HS-27A (cell line): ENCODE results near the gene NUP58.
"Not testable (repeated sequence)": the region's sequence is repeated elsewhere in the genome, so short reads cannot be mapped to it uniquely, and the experiment has no call there.

ENCODE experiments used
- DNase-seq: peaks from one replicate; pipeline ENCODE4 v3.0.0-alpha.2; 2012; ENCODE audit warnings: low read depth, missing footprints

NUP58 gene

DNA sequence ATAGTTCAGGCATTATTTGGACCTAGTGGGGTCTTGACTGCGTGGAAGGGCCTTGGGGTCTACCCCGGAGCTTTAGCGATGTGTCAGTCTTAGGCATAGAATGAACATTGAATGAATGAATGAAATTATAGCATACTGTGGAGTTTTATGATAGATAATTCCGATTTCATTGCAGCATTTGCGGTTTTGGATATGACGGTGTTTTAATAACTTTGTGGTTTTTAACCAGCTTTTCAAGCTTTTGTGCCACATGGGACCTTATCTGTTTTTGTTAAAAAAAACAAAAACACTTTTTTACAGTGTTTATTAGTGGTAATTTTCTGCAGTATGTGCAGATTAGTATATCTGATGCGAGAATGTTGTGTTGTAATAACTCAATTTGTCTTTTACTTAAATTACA lies 696 bp downstream of the NUP58 start:
- DNase-seq, result no peak

DNA sequence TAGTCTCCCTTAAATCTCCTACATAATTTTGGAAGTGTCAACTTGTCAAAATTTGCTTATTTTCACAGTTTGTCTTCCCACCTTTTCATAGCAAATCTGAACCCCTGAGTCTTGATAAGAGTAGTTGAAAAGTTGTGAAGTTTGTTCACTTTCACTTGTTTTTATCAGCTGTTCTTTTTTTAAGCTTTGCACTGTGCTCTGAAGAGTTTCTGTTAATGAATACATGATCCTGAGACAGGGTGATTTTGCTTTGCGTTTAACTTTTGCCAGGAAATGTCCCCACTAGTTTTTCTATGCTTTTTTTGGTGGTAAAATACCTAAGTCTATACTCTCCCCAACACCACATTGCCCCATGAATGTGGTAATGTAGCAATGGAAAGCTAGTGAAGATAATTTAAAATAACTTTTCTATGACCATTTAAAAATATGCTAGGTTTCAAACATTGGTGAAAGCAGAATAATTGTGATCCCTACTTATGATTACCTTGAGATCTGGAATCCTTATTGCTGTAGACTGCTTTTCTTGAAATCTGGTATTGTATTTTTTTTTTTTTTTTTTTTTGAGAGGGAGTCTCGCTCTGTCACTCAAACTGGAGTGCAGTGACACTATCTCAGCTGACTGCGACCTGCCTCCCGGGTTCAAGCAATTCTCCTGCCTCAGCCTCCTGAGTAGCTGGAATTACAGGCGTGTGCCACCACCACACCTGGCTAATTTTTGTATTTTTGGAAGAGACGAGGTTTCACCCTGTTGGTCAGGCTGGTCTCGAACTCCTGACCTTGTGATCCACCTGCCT lies 5.4 kb downstream of the NUP58 start:
- DNase-seq, result no peak

DNA sequence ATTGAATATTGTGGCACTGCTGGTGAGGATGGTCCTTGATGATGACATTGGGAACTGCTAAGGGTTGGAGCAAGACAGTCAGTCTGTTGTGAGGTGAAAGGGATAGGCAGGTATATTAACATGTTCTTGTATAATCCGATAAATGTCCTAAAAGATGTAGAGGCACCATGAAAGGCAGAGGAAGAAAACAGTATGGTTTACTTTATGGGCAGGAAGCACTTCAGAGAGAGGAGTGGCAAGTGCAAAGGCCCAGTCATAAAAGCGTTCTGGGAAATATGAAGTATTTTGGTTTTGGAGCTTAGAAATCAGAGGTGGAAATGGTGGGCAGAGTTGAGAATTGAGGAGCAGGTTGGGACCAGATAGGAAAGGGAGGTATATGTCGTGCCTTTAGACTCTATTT lies 9.5 kb downstream of the NUP58 start:
- DNase-seq, result no peak

DNA sequence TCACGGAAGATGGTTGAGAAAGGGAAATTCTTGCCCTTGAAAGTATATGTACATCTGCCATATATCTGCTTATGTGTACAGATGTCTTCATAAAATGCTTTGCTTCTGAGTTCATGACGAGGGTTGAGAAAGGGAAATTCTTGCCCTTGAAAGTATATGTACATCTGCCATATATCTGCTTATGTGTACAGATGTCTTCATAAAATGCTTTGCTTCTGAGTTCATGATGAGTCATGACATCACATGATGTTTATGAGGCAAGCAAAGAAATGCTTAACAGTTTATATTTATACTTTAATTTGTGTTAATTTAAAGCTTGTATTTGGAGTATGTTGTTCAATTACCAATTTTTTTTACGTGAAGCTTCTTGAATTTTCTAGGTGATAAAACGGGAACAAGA lies 17.5 kb downstream of the NUP58 start:
- not testable (repeated sequence) for DNase-seq

DNA sequence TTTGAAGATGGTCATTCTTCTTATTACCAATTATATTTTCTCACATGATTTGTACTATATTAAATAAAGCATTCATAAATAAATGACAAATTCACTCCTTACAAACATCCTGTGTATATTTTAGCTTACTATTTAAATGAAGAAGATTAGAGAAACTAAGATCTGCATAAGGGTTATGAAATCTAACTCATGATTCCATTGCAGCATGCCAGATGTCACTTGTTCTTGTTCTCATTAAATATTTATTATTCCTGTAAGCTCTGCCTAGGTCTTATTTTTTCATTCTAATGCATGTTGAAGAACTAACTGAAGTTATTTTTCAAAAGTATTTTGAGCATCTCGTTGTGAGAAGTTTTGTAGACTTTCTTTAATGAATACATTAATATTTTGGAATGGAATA lies 18.3 kb downstream of the NUP58 start:
- DNase-seq, result no peak

DNA sequence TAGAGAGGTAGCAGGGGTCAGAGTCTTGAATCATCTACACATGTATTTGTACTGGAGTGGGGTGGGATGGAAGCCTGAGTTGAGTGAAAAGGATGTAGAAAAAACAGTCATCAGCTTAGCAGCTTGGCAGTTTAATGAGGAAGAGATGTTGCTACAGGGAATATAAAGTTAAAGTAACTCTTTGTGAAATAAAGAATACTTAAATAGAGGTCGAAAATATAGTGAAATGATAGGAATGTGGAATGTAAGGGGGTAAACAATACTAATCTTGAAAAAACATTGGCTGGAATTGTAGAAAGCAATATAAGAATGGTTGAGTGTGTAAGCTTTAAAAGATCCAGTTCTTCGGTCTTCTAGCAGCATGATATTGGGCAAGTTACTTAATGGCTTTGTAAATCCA lies 22.7 kb downstream of the NUP58 start:
- DNase-seq, result no peak

DNA sequence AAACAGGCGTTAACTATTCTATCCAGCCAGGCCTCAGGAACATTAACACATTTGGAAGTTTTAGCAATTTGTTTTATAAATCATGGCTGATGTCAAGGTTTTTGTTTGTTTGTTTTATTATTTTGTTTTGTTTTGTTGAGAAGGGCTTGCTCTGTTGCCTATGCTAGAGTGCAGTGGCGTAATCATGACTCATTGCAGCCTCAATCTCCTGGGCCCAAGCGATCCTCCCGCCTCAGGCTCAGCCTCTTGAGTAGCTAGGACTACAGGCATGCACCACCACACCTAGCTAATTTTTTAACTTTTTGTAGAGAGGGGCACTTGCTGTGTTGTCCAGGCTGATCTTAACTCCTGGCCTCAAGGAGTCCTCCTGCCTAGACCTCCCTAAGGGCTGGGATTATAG lies 28.3 kb downstream of the NUP58 start:
- DNase-seq, result no peak

DNA sequence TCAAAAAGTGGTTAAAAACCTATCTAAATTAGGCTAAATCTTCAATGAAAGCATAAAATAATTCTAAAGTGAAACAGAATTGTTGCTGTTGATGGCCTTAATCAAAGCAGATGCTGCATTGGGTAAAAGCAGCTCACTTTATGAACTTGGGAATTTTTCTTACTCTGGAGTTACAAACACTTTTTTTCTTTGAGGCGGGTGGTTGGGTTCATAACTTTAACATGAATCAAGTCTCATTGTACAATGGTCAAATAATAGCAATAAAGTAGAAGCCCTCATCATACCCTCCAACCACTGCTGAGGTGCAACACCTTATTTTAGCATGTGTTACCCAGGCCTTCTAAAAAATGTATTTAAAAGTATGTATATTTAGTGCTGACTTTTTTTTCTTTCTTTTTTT lies 29.1 kb downstream of the NUP58 start:
- DNase-seq, result no peak

DNA sequence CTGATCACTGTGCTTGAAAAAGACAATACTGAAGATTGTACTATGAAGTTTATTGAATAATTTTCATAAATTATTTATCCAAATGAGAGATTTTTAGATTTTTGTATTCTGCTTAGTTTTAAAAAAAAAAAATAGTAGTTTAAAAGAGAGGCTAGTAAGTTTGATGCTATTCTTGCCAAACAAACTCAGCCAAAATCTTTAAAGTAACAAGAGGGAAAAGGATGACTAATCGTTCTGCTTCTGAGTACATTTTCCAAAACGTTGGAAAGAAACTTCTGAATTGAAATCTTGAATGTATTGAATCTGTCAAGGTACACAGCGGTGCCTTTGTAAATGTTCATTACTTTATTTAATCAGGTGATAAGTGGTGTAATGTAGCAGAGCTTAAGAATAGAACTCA lies 34.4 kb downstream of the NUP58 start:
- no peak for DNase-seq

DNA sequence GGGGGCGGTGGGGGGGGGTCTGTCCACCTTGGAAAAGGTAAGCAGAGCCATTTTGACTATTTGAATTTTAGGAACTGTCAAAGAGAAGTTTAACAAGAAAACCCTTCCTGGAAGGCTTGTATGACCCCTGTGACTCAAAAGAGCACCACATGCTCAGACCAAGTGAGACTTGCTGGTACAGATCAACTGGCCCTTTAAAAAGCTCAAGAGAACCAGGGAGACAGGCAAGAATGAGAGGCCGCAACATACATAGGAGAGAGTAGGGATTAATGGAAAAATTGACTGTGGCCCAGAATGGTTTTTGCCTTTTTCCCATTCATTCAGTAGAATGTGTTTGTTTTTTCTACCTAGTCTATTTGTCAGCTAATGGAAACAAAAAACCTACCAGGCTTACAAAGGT lies 44.2 kb downstream of the NUP58 start:
- no peak for DNase-seq

DNA sequence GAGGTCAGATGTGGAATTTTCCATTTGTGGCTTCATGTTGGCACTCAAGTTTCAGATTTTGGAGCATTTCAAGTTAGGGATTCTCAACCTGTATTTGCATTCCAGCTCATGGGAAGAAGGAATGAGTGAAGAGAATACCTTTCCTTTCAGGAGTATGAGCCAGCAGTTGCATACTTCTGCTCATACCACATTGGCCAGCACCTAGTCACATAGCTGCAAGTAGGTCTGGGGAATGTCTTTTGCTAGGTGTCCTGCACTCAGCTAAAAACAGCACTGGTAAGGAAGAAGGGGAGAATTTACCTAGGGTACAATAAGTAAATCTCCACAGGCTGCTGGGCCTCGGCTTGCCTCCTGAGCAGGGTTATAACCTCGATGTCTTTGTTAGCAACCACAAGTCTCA lies 45.7 kb downstream of the NUP58 start:
- no peak for DNase-seq

DNA sequence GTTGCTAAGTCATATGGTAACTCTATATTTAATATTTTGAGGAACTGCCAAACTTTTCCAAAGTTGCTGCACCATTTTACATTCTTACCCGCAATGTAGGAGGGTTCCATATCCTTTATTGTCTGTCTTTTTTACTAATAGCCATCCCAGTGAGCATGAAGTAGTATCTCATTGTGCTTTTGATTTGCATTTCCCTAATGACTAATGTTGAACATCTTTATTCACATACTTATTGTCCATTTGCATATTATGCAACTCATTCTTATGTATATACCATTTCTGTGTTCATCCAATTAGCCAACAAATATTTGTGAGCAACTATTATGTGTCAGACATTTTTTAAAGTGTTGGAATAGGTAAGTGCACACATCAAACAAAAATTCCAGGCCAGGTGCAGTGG lies 50.0 kb downstream of the NUP58 start:
- DNase-seq, result no peak

DNA sequence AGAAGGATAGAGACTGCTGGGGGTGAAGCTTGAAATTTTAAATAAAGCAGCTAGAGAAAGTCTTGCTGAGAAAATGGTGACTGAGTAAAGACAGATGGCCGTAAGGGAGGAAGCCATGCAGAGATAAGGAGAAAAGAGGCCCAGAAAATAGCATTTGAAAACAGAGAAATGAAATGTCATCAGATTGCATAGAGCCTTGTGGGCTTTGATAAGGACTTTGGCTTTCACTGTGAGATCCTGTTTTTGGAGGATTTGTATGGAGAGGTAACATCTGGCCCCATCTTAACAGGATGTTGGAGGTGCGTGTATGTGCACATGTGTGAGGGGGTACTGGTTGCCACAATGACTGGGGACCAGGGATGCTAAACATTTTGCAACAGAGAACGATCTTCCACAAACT lies 50.8 kb downstream of the NUP58 start:
- no peak for DNase-seq

DNA sequence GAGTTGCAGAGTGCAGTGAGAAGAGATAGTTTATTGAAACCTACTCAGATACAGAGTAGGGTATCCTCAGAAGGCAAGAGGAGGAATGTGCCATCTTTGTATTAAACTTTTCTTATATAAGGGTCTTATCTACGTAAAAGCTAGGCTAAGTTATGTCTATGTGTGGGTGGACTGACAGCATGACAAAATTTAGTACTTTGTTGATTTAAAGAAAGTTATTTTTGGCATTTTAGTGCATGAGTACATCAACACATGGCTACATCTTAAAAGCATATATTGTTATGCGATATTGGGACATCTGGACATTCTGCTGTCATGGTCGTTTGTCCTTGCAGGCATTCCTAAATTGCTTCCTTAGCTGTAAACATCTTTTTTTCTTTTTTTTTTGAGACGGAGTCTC lies 51.4 kb downstream of the NUP58 start:
- no peak for DNase-seq

DNA sequence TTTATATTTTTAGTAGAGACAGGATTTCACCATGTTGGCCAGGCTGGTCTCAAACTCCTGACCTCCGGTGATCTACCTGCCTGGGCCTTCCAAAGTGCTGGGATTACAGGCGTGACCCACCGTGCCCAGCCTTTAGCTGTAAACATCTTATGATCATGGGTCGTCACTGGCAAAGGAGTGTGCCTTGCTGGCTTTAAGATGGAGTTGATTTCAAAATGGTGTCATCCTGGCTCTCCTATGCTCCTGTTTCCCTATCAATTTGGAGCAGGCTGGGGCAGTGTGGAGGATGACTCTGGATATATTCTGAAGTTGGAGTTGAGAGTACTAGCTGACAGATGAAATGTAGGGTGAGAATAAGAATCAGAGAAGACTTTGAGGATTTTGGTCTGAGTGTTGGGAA lies 51.9 kb downstream of the NUP58 start:
- DNase-seq, result no peak

DNA sequence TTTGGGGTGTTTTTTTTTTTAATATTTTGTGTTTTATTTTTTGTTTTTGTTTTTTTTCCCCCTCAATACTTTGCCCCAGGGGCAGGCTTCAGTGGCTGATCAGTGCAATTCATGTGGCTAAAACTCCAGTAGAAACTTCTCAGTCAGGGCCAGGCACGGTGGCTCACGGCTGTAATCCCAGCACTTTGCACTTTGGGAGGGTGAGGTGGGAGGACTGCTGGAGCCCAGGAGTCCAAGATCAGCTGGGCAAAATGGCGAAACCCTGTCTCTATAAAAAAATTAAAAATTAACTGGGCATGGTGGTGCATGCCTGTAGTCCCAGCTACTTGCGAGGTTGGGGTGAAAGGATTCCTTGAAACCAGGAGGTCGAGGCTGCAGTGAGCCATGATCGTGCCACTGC lies 53.0 kb downstream of the NUP58 start:
- DNase-seq, result no peak

DNA sequence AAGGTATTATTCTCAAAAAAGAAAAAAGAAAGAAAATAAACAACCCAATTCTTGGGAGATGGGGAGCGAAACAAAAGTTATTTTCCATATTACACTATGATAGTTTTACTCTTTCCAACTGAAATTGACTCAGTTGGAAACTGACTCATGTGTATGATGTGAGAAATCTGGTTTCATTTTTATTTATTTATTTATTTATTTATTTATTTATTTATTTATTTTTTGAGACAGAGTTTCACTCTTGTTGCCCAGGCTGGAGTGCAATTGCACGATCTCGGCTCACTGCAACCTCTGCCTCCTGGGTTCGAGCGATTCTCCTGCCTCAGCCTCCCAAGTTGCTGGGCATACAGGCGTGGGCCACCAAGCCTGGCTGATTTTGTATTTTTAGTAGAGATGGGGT lies 59.0 kb downstream of the NUP58 start:
- DNase-seq, result not testable (repeated sequence)

DNA sequence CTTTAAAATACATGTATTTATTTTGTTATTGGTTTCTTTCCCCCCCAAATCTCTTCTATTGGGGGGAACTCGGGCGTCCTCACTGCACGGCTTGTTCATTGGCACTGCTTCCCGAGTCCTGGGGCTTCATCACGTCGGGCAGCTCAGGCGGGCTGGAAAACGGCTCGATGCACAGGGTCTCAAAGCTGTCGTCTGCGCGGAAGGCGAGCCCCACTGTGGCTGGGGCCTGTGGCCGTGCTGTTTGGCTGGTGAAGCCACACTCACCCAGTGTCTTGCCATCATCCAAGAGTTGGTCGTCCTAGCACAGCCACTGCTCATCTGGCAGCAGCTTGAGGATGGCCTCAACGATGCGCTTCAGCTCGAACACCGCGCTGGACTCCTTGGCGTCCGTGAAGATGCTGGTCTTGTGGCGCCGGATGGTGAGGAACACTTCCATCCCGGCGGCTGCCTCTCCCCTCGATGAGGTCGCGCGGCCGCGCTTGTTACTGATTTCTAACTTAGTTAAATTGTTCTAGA lies 64.4 kb downstream of the NUP58 start:
- DNase-seq, result no peak

DNA sequence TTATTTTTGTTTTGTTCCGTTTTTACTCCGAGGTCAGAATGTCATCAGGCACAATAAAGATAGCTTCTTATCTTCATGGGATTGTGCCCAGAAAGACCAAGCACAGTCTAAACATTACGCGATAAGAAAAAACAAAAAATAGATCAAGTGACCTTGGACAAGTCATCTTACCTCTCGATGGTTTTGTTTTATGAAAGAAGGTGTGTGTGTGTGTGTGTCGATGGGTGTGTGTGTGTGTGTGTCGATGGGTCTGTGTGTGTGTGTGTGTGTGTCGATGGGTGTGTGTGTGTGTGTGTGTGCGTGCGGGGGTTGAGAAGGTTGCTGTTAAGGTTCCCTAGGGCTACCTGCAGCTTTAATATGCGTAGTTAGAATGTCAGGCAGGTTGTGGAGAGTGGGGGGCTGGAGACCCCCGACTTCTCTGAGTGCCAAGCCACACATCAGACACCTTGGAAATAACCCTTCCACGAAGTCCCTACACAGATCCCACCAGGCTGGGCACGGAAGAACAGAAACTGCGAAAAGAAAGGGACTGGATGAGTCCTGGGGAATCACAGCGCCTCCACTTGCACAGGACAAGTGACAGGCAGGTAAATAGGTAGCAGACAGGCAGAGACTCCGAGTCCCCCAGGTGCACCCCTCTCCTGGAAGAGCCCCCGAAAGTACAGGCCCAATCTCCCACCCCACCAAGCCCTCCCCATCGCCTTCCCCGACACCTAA lies 69.9 kb downstream of the NUP58 start:
- DNase-seq, result no peak

DNA sequence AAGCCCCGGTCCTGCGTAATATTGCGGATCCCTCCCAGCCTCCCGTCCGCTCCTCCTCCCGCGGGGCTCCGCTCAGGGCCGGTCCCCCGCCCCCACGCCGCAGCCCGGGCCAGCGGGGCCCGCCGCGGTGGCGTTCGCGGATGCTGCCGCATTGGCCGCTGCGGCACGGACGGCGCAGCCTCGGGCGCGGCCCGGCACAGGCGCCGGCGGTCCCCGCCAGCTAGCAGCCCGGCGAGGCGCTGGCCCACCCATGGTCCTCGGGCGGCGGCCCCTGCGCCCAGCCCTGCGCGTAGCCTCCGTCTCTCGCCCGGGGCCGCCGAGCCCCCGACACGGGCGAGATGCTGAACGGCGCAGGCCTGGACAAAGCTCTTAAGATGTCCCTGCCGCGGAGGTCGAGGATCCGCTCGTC lies 70.5 kb downstream of the NUP58 start, which contains the start of gene ATP8A2:
ATP8A2 (plus strand) TSS at position 100 of the 409 bp plus-strand sequence; CDS start at position 339, 239 bp downstream.
- no peak for DNase-seq

DNA sequence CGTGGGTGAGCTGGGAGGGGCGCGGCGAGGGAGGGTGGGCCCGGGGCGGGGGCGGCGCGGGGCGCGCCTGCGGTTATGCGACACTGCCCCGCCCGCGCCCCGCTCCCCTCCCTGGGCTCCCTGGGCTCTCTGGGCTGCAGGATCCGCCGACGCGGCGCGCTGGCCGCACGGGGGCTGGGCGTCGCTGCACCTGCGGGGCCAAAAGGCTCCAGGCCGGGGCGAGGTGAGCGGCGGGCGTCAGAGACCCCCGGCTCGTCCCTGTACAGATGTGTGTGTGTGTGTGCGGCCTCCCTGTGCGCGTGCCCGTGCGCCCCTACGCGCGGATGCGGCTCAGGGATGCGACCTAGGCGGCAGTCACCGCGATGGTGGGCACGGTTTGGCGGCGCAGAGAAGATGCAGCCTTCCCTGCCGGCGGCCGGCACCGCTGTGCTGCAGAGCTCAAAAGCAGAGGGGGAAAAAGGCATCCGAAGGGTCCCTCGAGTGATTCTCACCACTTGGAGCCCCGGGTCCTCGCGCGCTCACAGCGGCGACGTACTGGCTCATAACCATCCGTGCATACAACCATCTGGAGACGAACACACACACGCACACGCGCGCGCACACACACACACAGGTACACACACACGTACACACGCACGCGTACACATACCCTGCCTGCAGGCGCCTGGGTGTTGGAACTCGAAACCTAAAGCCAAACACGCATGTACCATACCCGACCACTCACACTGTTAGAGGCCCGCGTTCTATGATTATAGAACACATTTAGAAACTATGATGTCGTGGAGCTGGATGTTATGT lies 71.1 kb downstream of the NUP58 start:
- DNase-seq, result no peak

DNA sequence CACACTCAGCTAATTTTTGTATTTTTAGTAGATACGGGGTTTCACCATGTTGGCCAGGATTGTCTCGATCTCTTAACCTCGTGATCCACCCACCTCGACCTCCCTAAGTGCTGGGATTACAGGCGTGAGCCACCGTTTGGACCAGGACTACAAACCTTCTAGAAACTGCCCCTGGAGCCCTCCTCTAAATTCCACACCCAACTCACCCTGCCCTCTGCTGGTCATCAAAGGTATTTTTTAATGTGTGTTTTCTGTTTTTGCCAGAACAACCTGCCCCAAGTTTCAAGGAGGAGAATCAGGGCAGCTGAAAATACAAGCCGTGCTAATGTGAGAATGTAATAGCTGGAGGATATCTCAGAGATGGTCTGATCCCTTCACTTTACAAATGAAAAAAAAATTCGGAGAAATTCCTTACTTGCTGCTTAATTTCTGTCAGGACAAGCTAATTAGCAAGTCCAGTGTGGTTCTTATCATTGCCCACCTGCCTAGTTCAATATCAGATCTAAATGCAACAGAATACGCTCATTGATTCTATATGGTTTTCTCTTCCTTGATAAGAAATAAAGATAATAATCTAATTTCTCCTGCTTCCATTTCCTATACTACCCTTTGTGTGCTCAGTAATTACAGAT lies 74.4 kb downstream of the NUP58 start:
- no peak for DNase-seq
